Ishikawa (cell line): ENCODE measurements around the gene KPNA3.

Experiments used
- CEBPB ChIP-seq: IDR thresholded peaks from 2 replicates; pipeline ENCODE4 v1.6.1; 2012
- CREB1 ChIP-seq: IDR thresholded peaks from 2 replicates; pipeline ENCODE4 v1.6.1; 2012; ENCODE audit warnings: low read depth
- EGR1 ChIP-seq: IDR thresholded peaks from 2 replicates; pipeline ENCODE4 v1.6.1; 2012
- EP300 ChIP-seq: IDR thresholded peaks from 2 replicates; pipeline ENCODE4 v1.6.1; 2012; ENCODE audit warnings: borderline replicate concordance
- FOXM1 ChIP-seq: IDR thresholded peaks from 2 replicates; pipeline ENCODE4 v1.6.1; 2012; ENCODE audit warnings: low read depth, borderline replicate concordance
- MAX ChIP-seq: IDR thresholded peaks from 2 replicates; pipeline ENCODE4 v1.6.1; 2012
- NFIC ChIP-seq: IDR thresholded peaks from 2 replicates; pipeline ENCODE4 v1.6.1; 2012
- RAD21 ChIP-seq: IDR thresholded peaks from 2 replicates; pipeline ENCODE4 v1.6.1; 2012; ENCODE audit warnings: low read depth
- REST ChIP-seq: IDR thresholded peaks from 2 replicates; pipeline ENCODE4 v1.6.1; 2012; ENCODE audit warnings: low read depth, mild to moderate bottlenecking
- TAF1 ChIP-seq: IDR thresholded peaks from 2 replicates; pipeline ENCODE4 v1.6.1; 2012; ENCODE audit warnings: low read depth, mild to moderate bottlenecking
- TCF12 ChIP-seq: IDR thresholded peaks from 2 replicates; pipeline ENCODE4 v1.6.1; 2012; ENCODE audit warnings: low read depth
- TEAD4 ChIP-seq: IDR thresholded peaks from 2 replicates; pipeline ENCODE4 v1.6.1; 2012
- USF1 ChIP-seq: IDR thresholded peaks from 2 replicates; pipeline ENCODE4 v1.6.1; 2012
- YY1 ChIP-seq: IDR thresholded peaks from 2 replicates; pipeline ENCODE4 v1.6.1; 2012; ENCODE audit warnings: low read depth
- ZBTB7A ChIP-seq: IDR thresholded peaks from 2 replicates; pipeline ENCODE4 v1.6.1; 2012; ENCODE audit warnings: low read depth

Gene KPNA3

GRCh38 chr13:49711218-49711863 lies 81.1 kb downstream of the KPNA3 start:
- TF ChIP-seq TEAD4: no peak
- TF ChIP-seq ZBTB7A: no peak
- no peak for TF ChIP-seq TCF12
- no peak for TF ChIP-seq USF1
- TF ChIP-seq EP300: no peak
- no peak for TF ChIP-seq EGR1
- TF ChIP-seq NFIC: no peak
- TF ChIP-seq RAD21: no peak
- TF ChIP-seq TAF1: no peak
- no peak for TF ChIP-seq CEBPB
- no peak for TF ChIP-seq CREB1

- no peak for TF ChIP-seq EGR1
- no peak for TF ChIP-seq TCF12
- TF ChIP-seq TEAD4: no peak
- TF ChIP-seq TAF1: no peak
- TF ChIP-seq CEBPB: no peak
- no peak for TF ChIP-seq NFIC
- TF ChIP-seq REST: no peak
- TF ChIP-seq RAD21: no peak
Observed at GRCh38 chr13:49701491-49701890, 91.0 kb downstream of the KPNA3 start.

GRCh38 chr13:49697468-49697867 lies 95.0 kb downstream of the KPNA3 start:
- TF ChIP-seq ZBTB7A: no peak
- no peak for TF ChIP-seq TEAD4
- no peak for TF ChIP-seq TAF1
- TF ChIP-seq RAD21: no peak
- no peak for TF ChIP-seq YY1
- no peak for TF ChIP-seq MAX
- no peak for TF ChIP-seq EP300
- TF ChIP-seq CEBPB: no peak
- TF ChIP-seq USF1: no peak
- no peak for TF ChIP-seq CREB1
- no peak for TF ChIP-seq FOXM1
- no peak for TF ChIP-seq NFIC
- TF ChIP-seq EGR1: no peak

- no peak for TF ChIP-seq TAF1
- TF ChIP-seq ZBTB7A: no peak
- TF ChIP-seq CEBPB: no peak
- TF ChIP-seq EGR1: no peak
- TF ChIP-seq TCF12: no peak
- no peak for TF ChIP-seq MAX
- no peak for TF ChIP-seq EP300
- TF ChIP-seq YY1: no peak
- no peak for TF ChIP-seq NFIC
- TF ChIP-seq TEAD4: no peak
- no peak for TF ChIP-seq REST
- TF ChIP-seq FOXM1: no peak
- TF ChIP-seq CREB1: no peak
- no peak for TF ChIP-seq USF1
Observed at GRCh38 chr13:49694446-49694845, 98.0 kb downstream of the KPNA3 start.

- TF ChIP-seq CREB1: no peak
- TF ChIP-seq YY1: no peak
- TF ChIP-seq TAF1: no peak
- TF ChIP-seq REST: no peak
- no peak for TF ChIP-seq TEAD4
- no peak for TF ChIP-seq ZBTB7A
- no peak for TF ChIP-seq RAD21
- TF ChIP-seq FOXM1: no peak
- no peak for TF ChIP-seq USF1
- no peak for TF ChIP-seq TCF12
- TF ChIP-seq EP300: no peak
Observed at GRCh38 chr13:49693877-49694276, 98.6 kb downstream of the KPNA3 start.
